GM12878 (cell line): Measurements from ENCODE around the gene COPE. TPM values are rescaled to one million over a fixed set of nuclear protein-coding genes. Genes with fewer than 3 reads are reported as not detected.
A peak's percentile ranks its signal among the peaks of the same experiment; 100 is the strongest.

Experiments used
- ATAC-seq: fragments of 200-7000 bp; cut with Tn5 transposase; 3 replicates; pipeline ENCODE4 v1.9.1; 2020; ENCODE audit warnings: mild to moderate bottlenecking, moderate library complexity
- Bru-seq: library from RNA; stranded (reverse); fragments of 400-500 nt; gene quantifications from one replicate; lab custom pipeline; 2021; lab: Mats Ljungman, UMichigan
- BruChase-seq, 2 experiments: library from RNA; stranded (reverse); fragments of 400-500 nt; gene quantifications; one replicate each; lab custom pipeline; 2021; lab: Mats Ljungman, UMichigan
- BruUV-seq: library from RNA; stranded (reverse); fragments of 400-500 nt; replicated peaks from 2 replicates; lab custom pipeline; 2021; lab: Mats Ljungman, UMichigan
- CTCF ChIA-PET: fragments of 300-600 bp; sonication (Branson Sonifier 250); formaldehyde crosslinking; extraction: SDS; loops from one replicate; lab custom pipeline; 2021; ENCODE audit warnings: inconsistent platforms; lab: Yijun Ruan, JAX
- POLR2A ChIA-PET: fragments of 350-600 bp; formaldehyde crosslinking; extraction: SDS; loops from one replicate; lab custom pipeline; 2021; ENCODE audit warnings: inconsistent platforms; lab: Charles Lee
- RAD21 ChIA-PET: fragments of 300-600 bp; sonication (Branson Sonifier 250); formaldehyde crosslinking; loops from one replicate; lab custom pipeline; 2023; ENCODE audit warnings: antibody characterized with exemption; ENCODE audit not compliant: unreplicated experiment; lab: Charles Lee
- SMC1A ChIA-PET: fragments of 300-600 bp; sonication (Branson Sonifier 250); formaldehyde crosslinking; loops from one replicate; lab custom pipeline; 2023; ENCODE audit not compliant: unreplicated experiment, uncharacterized antibody; lab: Charles Lee
- DNase-seq: peaks from one replicate; pipeline ENCODE4 v3.0.0-alpha.2; 2011; ENCODE audit warnings: low read depth, low spot score
- FAIRE-seq: peaks from 3 replicates; lab custom pipeline; 2011; peaks lifted over from hg19 to GRCh38; lab: Jason Lieb, UNC
- H2AFZ ChIP-seq: 2 replicates; pipeline ENCODE4 v1.6.0; 2011; ENCODE audit warnings: low read depth, low read length, control low read depth; ENCODE audit not compliant: control insufficient read depth
- H3K27ac ChIP-seq: 2 replicates; pipeline ENCODE4 v1.5.1; 2011; ENCODE audit warnings: control low read depth; ENCODE audit not compliant: control insufficient read depth, insufficient read depth
- H3K27me3 ChIP-seq, 2 experiments: replicated peaks in 1 of 2; 2 replicates each; pipeline versions ENCODE4 v1.6.0 to v1.6.1; 2011; ENCODE audit warnings: low read length in 1 of 2; ENCODE audit not compliant: control insufficient read depth in 2 of 2, insufficient read depth in 2 of 2
- H3K36me3 ChIP-seq, 2 experiments: 2 replicates each; pipeline ENCODE4 v1.5.1; 2011; ENCODE audit warnings: low read length in 1 of 2; ENCODE audit not compliant: control insufficient read depth in 2 of 2, insufficient read depth in 2 of 2
- H3K4me1 ChIP-seq: 2 replicates; pipeline ENCODE4 v1.6.1; 2011; ENCODE audit warnings: mild to moderate bottlenecking, low read length, moderate library complexity, mixed read lengths; ENCODE audit not compliant: control insufficient read depth, insufficient read depth
- H3K4me2 ChIP-seq: 2 replicates; pipeline ENCODE4 v1.6.0; 2011; ENCODE audit warnings: control low read depth; ENCODE audit not compliant: control insufficient read depth, insufficient read depth
- H3K4me3 ChIP-seq: fragments of 200-600 bp; sonication (generic); 2 replicates; pipeline ENCODE4 v1.5.1; 2016
- H3K79me2 ChIP-seq: 2 replicates; pipeline ENCODE4 v1.6.0; 2011; ENCODE audit warnings: low read length; ENCODE audit not compliant: control insufficient read depth, insufficient read depth
- H3K9ac ChIP-seq: 2 replicates; pipeline ENCODE4 v1.8.0; 2011; ENCODE audit warnings: low read length, control low read depth, mixed read lengths; ENCODE audit not compliant: control insufficient read depth, insufficient read depth
- H3K9me3 ChIP-seq: replicated peaks from 3 replicates; pipeline ENCODE4 v1.5.1; 2011; ENCODE audit warnings: mild to moderate bottlenecking, low read length; ENCODE audit not compliant: control insufficient read depth, insufficient read depth
- H4K20me1 ChIP-seq: 2 replicates; pipeline ENCODE4 v1.6.0; 2011; ENCODE audit not compliant: control insufficient read depth, insufficient read depth
- DPF2 ChIP-seq: fragments of 450-650 bp; IDR thresholded peaks from 2 replicates; pipeline ENCODE4 v1.6.1; 2017; ENCODE audit warnings: mild to moderate bottlenecking
- EZH2 ChIP-seq: IDR thresholded peaks from 2 replicates; pipeline ENCODE4 v1.6.1; 2012; ENCODE audit warnings: low read depth, mild to moderate bottlenecking, control low read depth, inconsistent platforms, low read length, borderline replicate concordance; ENCODE audit not compliant: control insufficient read depth
- FOXK2 ChIP-seq: fragments of 450-650 bp; IDR thresholded peaks from 2 replicates; pipeline ENCODE4 v1.6.1; 2017; ENCODE audit warnings: mild to moderate bottlenecking, moderate library complexity
- IKZF2 ChIP-seq, 2 experiments: fragments of 450-650 bp; IDR thresholded peaks; 2 replicates each; pipeline ENCODE4 v1.6.1; 2017; ENCODE audit warnings: mild to moderate bottlenecking in 2 of 2, moderate library complexity in 2 of 2
- MTA3 ChIP-seq: IDR thresholded peaks from 2 replicates; pipeline ENCODE4 v1.6.1; 2012; ENCODE audit warnings: low read length, inconsistent platforms, borderline replicate concordance
- RAD51 ChIP-seq: fragments of 450-650 bp; IDR thresholded peaks from 2 replicates; pipeline ENCODE4 v1.6.1; 2016; ENCODE audit warnings: moderate library complexity, mild to moderate bottlenecking, inconsistent platforms
- STAT1 ChIP-seq: fragments of 450-650 bp; conservative IDR thresholded peaks from 2 replicates; pipeline ENCODE4 v1.6.1; 2014; ENCODE audit warnings: antibody characterized with exemption, mild to moderate bottlenecking
- TCF7 ChIP-seq: IDR thresholded peaks from 2 replicates; pipeline ENCODE4 v1.6.1; 2014; ENCODE audit warnings: antibody characterized with exemption, borderline replicate concordance
- ZZZ3 ChIP-seq: IDR thresholded peaks from 2 replicates; pipeline ENCODE4 v1.6.1; 2011; ENCODE audit warnings: low read depth; ENCODE audit not compliant: control insufficient read depth, insufficient read length
- WGBS: methylation state at CpG from one replicate; pipeline ENCODE4 v1.1.6; 2016; ENCODE audit warnings: low lambda C conversion rate; ENCODE audit not compliant: insufficient replicate concordance, insufficient coverage; ENCODE audit errors: missing lambda C conversion rate; 5-methylcytosine and 5-hydroxymethylcytosine counted together
- in situ Hi-C: fragments of 300-500 bp; cut with MboI; formaldehyde crosslinking; loops from 9 replicates; pipeline ENCODE4 v1.14.3; 2018; ENCODE audit warnings: mixed read lengths
- intact Hi-C: fragments of 100-400 bp; cut with micrococcal nuclease; formaldehyde crosslinking; loops from one replicate; pipeline ENCODE4 v1.14.2; 2022; ENCODE audit not compliant: unreplicated experiment
- long read RNA-seq, 2 experiments: library from polyadenylated mRNA; unstranded; transcript quantifications; one replicate each; pipeline ENCODE4 v2.0.0, GENCODE V29; 2019 to 2020
- polyA minus RNA-seq, 3 experiments: library from RNA; depleted of rRNA, polyadenylated mRNA; stranded (reverse); fragments of >200 nt; gene quantifications; 2 replicates each; pipeline ENCODE4 v1.2.3, GENCODE V29; 2011
- polyA plus RNA-seq, 11 experiments: library from polyadenylated mRNA; depleted of rRNA in 4 of 11; unstranded in 6 of 11; stranded (reverse) in 5 of 11; fragments of >200 nt; fragmentation: Nextera tagmentation in 4 of 11; fragmentation: Illumina TruSeq in 1 of 11; extraction: Ambion mirVana in 4 of 11; extraction: Trizol in 1 of 11; gene quantifications; 1 replicate in 1 of 11; 2 replicates in 10 of 11; pipeline versions ENCODE4 v1.2.1 to v1.2.3, GENCODE V29; 2011 to 2016; ENCODE audit warnings: inconsistent platforms in 2 of 11, missing spikeins in 2 of 11, low read depth in 1 of 11
- total RNA-seq, 4 experiments: library from RNA; depleted of rRNA in 3 of 4; stranded (reverse); fragments of >200 nt in 3 of 4; fragmentation: Illumina TruSeq in 1 of 4; extraction: Trizol in 1 of 4; gene quantifications; 2 replicates each; pipeline versions ENCODE4 v1.2.1 to v1.2.3, GENCODE V29; 2013 to 2021
- TF ChIP-seq, protein P1 (sequence below): fragments of 450-650 bp; IDR thresholded peaks from 2 replicates; pipeline ENCODE4 v1.6.1; 2018; ENCODE audit warnings: borderline replicate concordance, mild to moderate bottlenecking; ENCODE audit not compliant: partially characterized antibody
- TF ChIP-seq, protein P2 (sequence below): IDR thresholded peaks from 2 replicates; pipeline ENCODE4 v1.6.1; 2012; ENCODE audit warnings: mild to moderate bottlenecking, low read depth, low read length

COPE gene
- total RNA-seq (2013; cell fraction: nucleolus; rRNA removed): 79.3 and 88.6 TPM in 2 replicates
- total RNA-seq (2014; rRNA removed) (281 and 305 TPM in 2 replicates), total RNA-seq (2014; rRNA removed; fragmentation: Illumina TruSeq; extraction: Trizol) (101 and 113 TPM in 2 replicates), total RNA-seq (2021) (277 and 296 TPM in 2 replicates), polyA plus RNA-seq (2011; rRNA removed) (71.8 and 167 TPM in 2 replicates), polyA plus RNA-seq (2014; fragmentation: Illumina TruSeq; extraction: Trizol) (4.3 and 47.5 TPM in 2 replicates), polyA plus RNA-seq (2014; fragmentation: Nextera tagmentation; extraction: Ambion mirVana) (10 to 100 TPM in 1 of 2 experiments, 1 to 10 TPM in 1; 3.5 to 17.8 TPM), polyA plus RNA-seq (2014; rRNA removed) (278 and 310 TPM in 2 replicates), polyA plus RNA-seq (2016; fragmentation: Nextera tagmentation; extraction: Ambion mirVana) (100 to 1,000 TPM; 387 to 464 TPM), polyA minus RNA-seq (2011; rRNA and poly(A)+ RNA removed) (98.5 and 199 TPM in 2 replicates), Bru-seq, nascent RNA (percentile 71 among the genes with signal in this experiment), BruChase-seq, experiment 1, labeled RNA remaining after a 6-hour chase (percentile 79 among the genes with signal in this experiment), BruChase-seq, experiment 2, labeled RNA remaining after a 2-hour chase (percentile 73 among the genes with signal in this experiment)
- 86.9 TPM for polyA plus RNA-seq (2011; ENCODE audit: low read depth)
- 242 and 419 TPM in 2 replicates for polyA plus RNA-seq (2011; cell fraction: cytosol; rRNA removed)
- 239 and 284 TPM in 2 replicates for polyA plus RNA-seq (2011; cell fraction: nucleus; rRNA removed)
- polyA plus RNA-seq (2012): 218 and 226 TPM in 2 replicates
- 70.8 and 74.1 TPM in 2 replicates for polyA minus RNA-seq (2011; cell fraction: cytosol; rRNA and poly(A)+ RNA removed)
- polyA minus RNA-seq (2011; cell fraction: nucleus; rRNA and poly(A)+ RNA removed): 41.2 and 72.7 TPM in 2 replicates
- long read RNA-seq, experiment 1, transcript COPE-201 (10 exons, 1,141 nt): major isoform, 211 of 254 reads
- long read RNA-seq, experiment 1, transcript COPE-203 (9 exons, 907 nt): minor isoform, 5 of 254 reads
- long read RNA-seq, experiment 1, transcript COPE-202 (9 exons, 948 nt): minor isoform, 6 of 254 reads
- long read RNA-seq, experiment 1, partial matches to known transcripts: 2 of 254 reads
- long read RNA-seq, experiment 1, other reads (novel, unspliced or antisense): 28 of 254 reads
- long read RNA-seq, experiment 2, transcript COPE-201 (10 exons, 1,141 nt): major isoform, 23 of 26 reads
- long read RNA-seq, experiment 2, partial matches to known transcripts: 2 of 26 reads
- long read RNA-seq, experiment 2, other reads (novel, unspliced or antisense): 1 of 26 reads

DNA sequence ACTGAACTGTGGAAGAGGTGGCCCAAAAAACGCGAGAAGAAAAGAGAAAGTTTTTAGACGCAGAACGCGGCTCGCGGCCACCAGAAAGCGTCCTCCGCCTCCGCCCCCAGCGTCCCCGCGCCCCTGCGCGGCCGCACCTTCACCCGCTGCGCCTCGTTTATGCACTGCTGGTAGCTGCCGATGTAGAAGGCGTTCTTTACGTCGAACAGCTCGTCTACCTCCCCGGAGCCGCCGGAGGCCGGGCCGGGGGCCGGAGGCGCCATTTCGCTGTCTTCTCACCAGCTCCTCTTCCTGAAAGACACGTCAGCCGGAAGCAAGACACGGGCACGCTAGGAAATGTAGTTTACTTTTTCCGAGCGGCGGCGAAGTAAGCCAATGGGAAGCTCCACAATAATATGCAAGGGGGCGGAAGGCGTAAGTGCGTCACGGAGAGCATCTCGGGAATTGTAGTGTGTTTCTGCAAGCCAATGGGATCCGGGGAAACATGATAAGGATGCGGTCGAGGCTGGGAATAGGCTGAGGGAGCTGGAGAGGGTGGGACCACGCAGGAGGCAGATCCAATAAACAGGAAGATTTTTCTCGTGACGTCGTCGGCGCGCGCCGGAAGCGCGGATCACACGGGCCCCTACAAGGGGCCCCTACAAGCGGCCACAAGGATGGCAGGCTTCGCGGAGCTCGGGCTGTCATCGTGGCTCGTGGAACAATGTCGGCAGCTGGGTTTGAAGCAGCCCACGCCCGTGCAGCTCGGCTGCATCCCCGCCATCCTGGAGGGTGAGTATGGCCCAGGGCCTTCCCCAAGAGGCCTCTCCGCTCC lies at the start of gene COPE, which contains the start of gene DDX49:
COPE (minus strand) TSS at position 302 of the 814 bp plus-strand sequence; CDS start at position 263, 39 bp downstream.
DDX49 (plus strand) TSS at position 630 of the 814 bp plus-strand sequence; CDS start at position 657, 27 bp downstream.
- H3K9me3 ChIP-seq: no peaks in the 10 kb centered on the region
- H2AFZ ChIP-seq: peak within 1 kb of the TSS; percentile 89
- H3K4me3 ChIP-seq: peak within 1 kb of the TSS; percentile 99
- ATAC-seq (peak; percentile 97), DNase-seq (peak; percentile 100), FAIRE-seq (peak; percentile 100)
- CTCF ChIA-PET: interaction anchor here (0.7 to 1.7 kb wide), 13 partner anchors 22 to 561 kb away, joined by 3 to 10 read pairs (median 3); no protein-coding TSS in a partner anchor
- peak within 1 kb of the TSS; percentile 95 for H3K27ac ChIP-seq
- SMC1A ChIA-PET: interaction anchor here (0.9 to 2.0 kb wide), 8 partner anchors 23 to 270 kb away, joined by 3 to 8 read pairs (median 4); no protein-coding TSS in a partner anchor
- POLR2A ChIA-PET: interaction anchor here (0.6 to 1.4 kb wide), 10 partner anchors 11 to 361 kb away, joined by 3 to 5 read pairs (median 4); partner anchors contain the start of genes SLC25A42, UBA52 and UPF1
- peaks cover 49% of the 10 kb centered on the region for H3K79me2 ChIP-seq
- BruUV-seq: no TSS peak
- peak within 1 kb of the TSS; percentile 99 for H3K4me2 ChIP-seq
- peak within 1 kb of the TSS; percentile 99 for H3K9ac ChIP-seq
- peaks cover 11 to 12% of the 10 kb centered on the region in 2 experiments for H3K36me3 ChIP-seq
- intact Hi-C loops: loop anchor here (2.0 kb wide), 1 partner anchor 282 kb away; the partner anchor contains the start of gene KLHL26
- peaks cover 8% of the 10 kb centered on the region for H3K4me1 ChIP-seq
- under 1% methylated on average over 72 of the region's 72 CpGs for WGBS
- 0 out of 2 replicates have a peak, but pooled peaks cover 3% of the 10 kb centered on the region for H4K20me1 ChIP-seq
- RAD21 ChIA-PET: interaction anchor here (0.8 to 1.7 kb wide), 7 partner anchors 21 to 375 kb away, joined by 3 to 10 read pairs (median 3); partner anchors contain the start of gene FKBP8
- in situ Hi-C loops: no loop called here
- H3K27me3 ChIP-seq: no peaks in the 10 kb centered on the region
- TF ChIP-seq, protein P1, sequence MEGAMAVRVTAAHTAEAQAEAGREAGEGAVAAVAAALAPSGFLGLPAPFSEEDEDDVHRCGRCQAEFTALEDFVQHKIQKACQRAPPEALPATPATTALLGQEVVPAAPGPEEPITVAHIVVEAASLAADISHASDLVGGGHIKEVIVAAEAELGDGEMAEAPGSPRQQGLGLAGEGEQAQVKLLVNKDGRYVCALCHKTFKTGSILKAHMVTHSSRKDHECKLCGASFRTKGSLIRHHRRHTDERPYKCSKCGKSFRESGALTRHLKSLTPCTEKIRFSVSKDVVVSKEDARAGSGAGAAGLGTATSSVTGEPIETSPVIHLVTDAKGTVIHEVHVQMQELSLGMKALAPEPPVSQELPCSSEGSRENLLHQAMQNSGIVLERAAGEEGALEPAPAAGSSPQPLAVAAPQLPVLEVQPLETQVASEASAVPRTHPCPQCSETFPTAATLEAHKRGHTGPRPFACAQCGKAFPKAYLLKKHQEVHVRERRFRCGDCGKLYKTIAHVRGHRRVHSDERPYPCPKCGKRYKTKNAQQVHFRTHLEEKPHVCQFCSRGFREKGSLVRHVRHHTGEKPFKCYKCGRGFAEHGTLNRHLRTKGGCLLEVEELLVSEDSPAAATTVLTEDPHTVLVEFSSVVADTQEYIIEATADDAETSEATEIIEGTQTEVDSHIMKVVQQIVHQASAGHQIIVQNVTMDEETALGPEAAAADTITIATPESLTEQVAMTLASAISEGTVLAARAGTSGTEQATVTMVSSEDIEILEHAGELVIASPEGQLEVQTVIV: peak; percentile 90
- TF ChIP-seq STAT1 (peak; percentile 91), ZZZ3 (no peak), RAD51 (peak; percentile 22; the same call in 1 of the 2 replicates), DPF2 (peak; percentile 79; the same call in 1 of the 2 replicates), TCF7 (no peak), EZH2 (no peak), MTA3 (no peak), FOXK2 (peak; percentile 88), IKZF2 (IDR thresholded peaks at IDR 0.05) (no peak)
- TF ChIP-seq, protein P2, sequence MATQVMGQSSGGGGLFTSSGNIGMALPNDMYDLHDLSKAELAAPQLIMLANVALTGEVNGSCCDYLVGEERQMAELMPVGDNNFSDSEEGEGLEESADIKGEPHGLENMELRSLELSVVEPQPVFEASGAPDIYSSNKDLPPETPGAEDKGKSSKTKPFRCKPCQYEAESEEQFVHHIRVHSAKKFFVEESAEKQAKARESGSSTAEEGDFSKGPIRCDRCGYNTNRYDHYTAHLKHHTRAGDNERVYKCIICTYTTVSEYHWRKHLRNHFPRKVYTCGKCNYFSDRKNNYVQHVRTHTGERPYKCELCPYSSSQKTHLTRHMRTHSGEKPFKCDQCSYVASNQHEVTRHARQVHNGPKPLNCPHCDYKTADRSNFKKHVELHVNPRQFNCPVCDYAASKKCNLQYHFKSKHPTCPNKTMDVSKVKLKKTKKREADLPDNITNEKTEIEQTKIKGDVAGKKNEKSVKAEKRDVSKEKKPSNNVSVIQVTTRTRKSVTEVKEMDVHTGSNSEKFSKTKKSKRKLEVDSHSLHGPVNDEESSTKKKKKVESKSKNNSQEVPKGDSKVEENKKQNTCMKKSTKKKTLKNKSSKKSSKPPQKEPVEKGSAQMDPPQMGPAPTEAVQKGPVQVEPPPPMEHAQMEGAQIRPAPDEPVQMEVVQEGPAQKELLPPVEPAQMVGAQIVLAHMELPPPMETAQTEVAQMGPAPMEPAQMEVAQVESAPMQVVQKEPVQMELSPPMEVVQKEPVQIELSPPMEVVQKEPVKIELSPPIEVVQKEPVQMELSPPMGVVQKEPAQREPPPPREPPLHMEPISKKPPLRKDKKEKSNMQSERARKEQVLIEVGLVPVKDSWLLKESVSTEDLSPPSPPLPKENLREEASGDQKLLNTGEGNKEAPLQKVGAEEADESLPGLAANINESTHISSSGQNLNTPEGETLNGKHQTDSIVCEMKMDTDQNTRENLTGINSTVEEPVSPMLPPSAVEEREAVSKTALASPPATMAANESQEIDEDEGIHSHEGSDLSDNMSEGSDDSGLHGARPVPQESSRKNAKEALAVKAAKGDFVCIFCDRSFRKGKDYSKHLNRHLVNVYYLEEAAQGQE: no peak
